OCI-LY3 (cell line): ENCODE measurements around the gene SP100.

ENCODE experiments used
- EZH2phosphoT487 ChIP-seq: fragments of 200-600 bp; shearing (Covaris generic); IDR thresholded peaks from 2 replicates; pipeline ENCODE4 v1.6.1; 2018; ENCODE audit warnings: antibody characterized with exemption, mixed run types, low read depth
- TF ChIP-seq, protein P1 (sequence below): fragments of 200-600, 300-600 bp; sonication (generic); IDR thresholded peaks from 2 replicates; pipeline ENCODE4 v1.5.1; 2014; ENCODE audit warnings: antibody characterized with exemption, low read length, low read depth

DNA sequence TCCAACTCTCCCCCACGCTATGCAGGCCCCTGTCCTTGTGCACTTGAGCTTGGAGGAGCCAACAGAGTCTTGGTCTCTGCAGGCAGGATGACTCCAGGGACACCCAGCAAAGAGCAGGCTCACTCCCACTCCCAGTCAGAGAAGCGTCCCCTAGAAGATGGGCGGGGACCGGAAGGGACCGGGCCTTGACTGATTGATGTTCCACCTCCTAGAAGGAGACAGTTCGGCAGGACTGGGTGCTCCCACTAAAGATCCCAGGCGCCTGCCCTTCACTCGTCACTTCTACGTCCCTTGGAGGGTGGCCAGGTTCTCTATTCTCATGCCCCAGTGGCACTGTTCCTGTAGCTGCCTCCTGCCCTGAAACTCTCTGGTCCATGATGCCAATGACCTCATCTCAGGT is 3.2 kb upstream of the SP100 start:
- TF ChIP-seq, protein P1, sequence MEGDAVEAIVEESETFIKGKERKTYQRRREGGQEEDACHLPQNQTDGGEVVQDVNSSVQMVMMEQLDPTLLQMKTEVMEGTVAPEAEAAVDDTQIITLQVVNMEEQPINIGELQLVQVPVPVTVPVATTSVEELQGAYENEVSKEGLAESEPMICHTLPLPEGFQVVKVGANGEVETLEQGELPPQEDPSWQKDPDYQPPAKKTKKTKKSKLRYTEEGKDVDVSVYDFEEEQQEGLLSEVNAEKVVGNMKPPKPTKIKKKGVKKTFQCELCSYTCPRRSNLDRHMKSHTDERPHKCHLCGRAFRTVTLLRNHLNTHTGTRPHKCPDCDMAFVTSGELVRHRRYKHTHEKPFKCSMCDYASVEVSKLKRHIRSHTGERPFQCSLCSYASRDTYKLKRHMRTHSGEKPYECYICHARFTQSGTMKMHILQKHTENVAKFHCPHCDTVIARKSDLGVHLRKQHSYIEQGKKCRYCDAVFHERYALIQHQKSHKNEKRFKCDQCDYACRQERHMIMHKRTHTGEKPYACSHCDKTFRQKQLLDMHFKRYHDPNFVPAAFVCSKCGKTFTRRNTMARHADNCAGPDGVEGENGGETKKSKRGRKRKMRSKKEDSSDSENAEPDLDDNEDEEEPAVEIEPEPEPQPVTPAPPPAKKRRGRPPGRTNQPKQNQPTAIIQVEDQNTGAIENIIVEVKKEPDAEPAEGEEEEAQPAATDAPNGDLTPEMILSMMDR, result no peak
- TF ChIP-seq EZH2phosphoT487, result no peak
